PC-9 (cell line): ENCODE results near the gene MYCBPAP. TPM values are rescaled to one million over a fixed set of nuclear protein-coding genes. Genes with fewer than 3 reads are reported as not detected.

Source experiments
- BruUV-seq: library from RNA; stranded (reverse); fragments of 400-500 nt; replicated peaks from 2 replicates; lab custom pipeline; 2021; lab: Mats Ljungman, UMichigan
- CTCF ChIA-PET: fragments of 300-600 bp; sonication (Branson Sonifier 250); formaldehyde crosslinking; loops from one replicate; lab custom pipeline; 2022; ENCODE audit warnings: antibody characterized with exemption; lab: Charles Lee
- POLR2A ChIA-PET: fragments of 300-600 bp; sonication (Branson Sonifier 250); formaldehyde crosslinking; loops from one replicate; lab custom pipeline; 2022; ENCODE audit warnings: antibody characterized with exemption; ENCODE audit not compliant: unreplicated experiment; lab: Charles Lee
- DNase-seq, 2 experiments: peaks; one replicate each; pipeline versions ENCODE4 v3.0.0 to v3.0.0-alpha.2; 2015 to 2022; ENCODE audit warnings: mixed read lengths in 1 of 2
- H2AFZ ChIP-seq: fragments of 200-600 bp; sonication (generic); 2 replicates; pipeline ENCODE4 v1.8.1; 2017; ENCODE audit warnings: antibody characterized with exemption
- H3F3A ChIP-seq: fragments of 200-600 bp; sonication (generic); 2 replicates; pipeline ENCODE4 v1.8.1; 2017; ENCODE audit warnings: antibody characterized with exemption, mild to moderate bottlenecking, low read depth; ENCODE audit not compliant: insufficient read depth
- H3K27ac ChIP-seq: fragments of 200-600 bp; sonication (generic); 2 replicates; pipeline ENCODE4 v1.6.1; 2016; ENCODE audit warnings: mixed run types
- H3K27me3 ChIP-seq: fragments of 200-600 bp; sonication (generic); 2 replicates; pipeline ENCODE4 v1.6.1; 2016; ENCODE audit warnings: low read depth, mixed run types; ENCODE audit not compliant: insufficient read depth
- H3K36me3 ChIP-seq: fragments of 200-600 bp; sonication (generic); 2 replicates; pipeline ENCODE4 v1.6.1; 2016; ENCODE audit warnings: low read depth, mixed run types
- H3K4me1 ChIP-seq: fragments of 200-600 bp; sonication (generic); replicated peaks from 2 replicates; pipeline ENCODE4 v1.6.1; 2016; ENCODE audit warnings: mixed run types; ENCODE audit not compliant: insufficient read depth
- H3K4me2 ChIP-seq: fragments of 200-600 bp; sonication (generic); 2 replicates; pipeline ENCODE4 v1.6.1; 2017; ENCODE audit warnings: mixed run types
- H3K4me3 ChIP-seq: fragments of 200-600 bp; sonication (generic); 2 replicates; pipeline ENCODE4 v1.6.1; 2016; ENCODE audit warnings: mixed run types
- H3K79me2 ChIP-seq: fragments of 200-600 bp; sonication (generic); 2 replicates; pipeline ENCODE4 v1.6.1; 2017; ENCODE audit warnings: low read depth, mixed run types
- H3K9me2 ChIP-seq: fragments of 200-600 bp; sonication (generic); 2 replicates; pipeline ENCODE4 v1.8.1; 2017; ENCODE audit warnings: mild to moderate bottlenecking; ENCODE audit not compliant: insufficient read depth
- H3K9me3 ChIP-seq: fragments of 200-600 bp; sonication (generic); 2 replicates; pipeline ENCODE4 v1.8.1; 2016; ENCODE audit warnings: low read depth; ENCODE audit not compliant: insufficient read depth
- H4K20me1 ChIP-seq: fragments of 200-600 bp; sonication (generic); 2 replicates; pipeline ENCODE4 v1.8.1; 2017; ENCODE audit not compliant: insufficient read depth
- CTCF ChIP-seq: fragments of 200-600 bp; sonication (generic); conservative IDR thresholded peaks from 2 replicates; pipeline ENCODE4 v1.6.1; 2017; ENCODE audit warnings: mixed run types, antibody characterized with exemption, mild to moderate bottlenecking, moderate library complexity
- EZH2 ChIP-seq: fragments of 200-600 bp; sonication (generic); IDR thresholded peaks from 2 replicates; pipeline ENCODE4 v1.8.0; 2017; ENCODE audit warnings: antibody characterized with exemption, low read depth
- intact Hi-C: fragments of 100-400 bp; cut with micrococcal nuclease; formaldehyde crosslinking; loops from one replicate; pipeline ENCODE4 v1.10.0; 2022; ENCODE audit not compliant: unreplicated experiment
- total RNA-seq: library from RNA; stranded (reverse); gene quantifications from 2 replicates; pipeline ENCODE4 v1.2.3, GENCODE V29; 2021

The MYCBPAP gene
- total RNA-seq, 1 experiment from 2014 or later = 4.9 TPM

- ChIA-PET CTCF (interaction anchor here (0.7 to 1.2 kb wide), 4 partner anchors 47 to 86 kb away, joined by 3 to 6 read pairs (median 4); no protein-coding TSS in a partner anchor), POLR2A (no interaction called here)
- Histone ChIP-seq H3K27ac (no peak overlapping the region), H3K9me3 (no peaks in the 10 kb centered on the region), H3K4me1 (peaks cover 8% of the 10 kb centered on the region), H3K9me2 (no peaks in the 10 kb centered on the region), H3K4me2 (no peak overlapping the region), H3K27me3 (no peaks in the 10 kb centered on the region), H3K79me2 (no peaks in the 10 kb centered on the region), H3K4me3 (no peak overlapping the region), H3K36me3 (no peaks in the 10 kb centered on the region), H4K20me1 (no peaks in the 10 kb centered on the region), H3F3A (no peaks in the 10 kb centered on the region), H2AFZ (no peak overlapping the region)
- TF ChIP-seq CTCF (peak; percentile 79), EZH2 (no peak)
- DNase-seq = peak in 1 of 2 experiments; percentile 62
- intact Hi-C loops = no loop called here
- BruUV-seq = no TSS peak
Observed at GRCh38 chr17:50550661-50551432, 42.6 kb downstream of the MYCBPAP start.

- Histone ChIP-seq H3K4me3 (no peak overlapping the region), H4K20me1 (no peaks in the 10 kb centered on the region), H3K27me3 (no peaks in the 10 kb centered on the region), H3K4me2 (no peak overlapping the region), H3K79me2 (no peaks in the 10 kb centered on the region), H3K36me3 (no peaks in the 10 kb centered on the region), H3F3A (no peaks in the 10 kb centered on the region), H3K27ac (no peak overlapping the region), H2AFZ (no peak overlapping the region), H3K9me2 (no peaks in the 10 kb centered on the region), H3K9me3 (no peaks in the 10 kb centered on the region), H3K4me1 (peaks cover 8% of the 10 kb centered on the region)
- ChIA-PET CTCF (interaction anchor here (1.1 to 1.2 kb wide), 3 partner anchors 74 to 85 kb away, joined by 3 to 6 read pairs (median 3); no protein-coding TSS in a partner anchor), POLR2A (no interaction called here)
- no peak for DNase-seq
- intact Hi-C loops = no loop called here
- no TSS peak for BruUV-seq
- no peak for TF ChIP-seq EZH2
- TF ChIP-seq CTCF = no peak
Observed at GRCh38 chr17:50551433-50551815, 43.2 kb downstream of the MYCBPAP start.

- intact Hi-C loops = no loop called here
Observed at GRCh38 chr17:50551884-50552283, 43.6 kb downstream of the MYCBPAP start.

More at GRCh38 chr17:50551884-50552283, 43.6 kb downstream of the MYCBPAP start:
- peaks cover 2% of the 10 kb centered on the region; the same call in 1 of the 2 replicates for H3F3A ChIP-seq
- H3K4me3 ChIP-seq = no peak overlapping the region
- no peak overlapping the region for H2AFZ ChIP-seq
- no peaks in the 10 kb centered on the region for H3K9me3 ChIP-seq
- H3K27me3 ChIP-seq = no peaks in the 10 kb centered on the region
- H3K9me2 ChIP-seq = no peaks in the 10 kb centered on the region
- no peaks in the 10 kb centered on the region for H3K79me2 ChIP-seq
- H3K36me3 ChIP-seq = no peaks in the 10 kb centered on the region
- DNase-seq = no peak
- H3K4me1 ChIP-seq = peaks cover 8% of the 10 kb centered on the region
- CTCF ChIA-PET = interaction anchor here (0.6 to 1.1 kb wide), 2 partner anchors 85 to 115 kb away, joined by 3 read pairs; no protein-coding TSS in a partner anchor
- POLR2A ChIA-PET = interaction anchor here (0.5 kb wide), 1 partner anchor 182 kb away, joined by 30 read pairs; no protein-coding TSS in a partner anchor
- no peak overlapping the region for H3K4me2 ChIP-seq
- BruUV-seq = no TSS peak
- no peak overlapping the region for H3K27ac ChIP-seq
- TF ChIP-seq EZH2 (no peak), CTCF (no peak)
- no peaks in the 10 kb centered on the region for H4K20me1 ChIP-seq
